K562 (cell line): ENCODE results near the gene ANTKMT. TPM values are rescaled to one million over a fixed set of nuclear protein-coding genes. Genes with fewer than 3 reads are reported as not detected.

Experiments
- LEF1 ChIP-seq: fragments of 450-650 bp; IDR thresholded peaks from 2 replicates; pipeline ENCODE4 v1.6.1; 2016; ENCODE audit warnings: mild to moderate bottlenecking
- PURB ChIP-seq: sonication (generic); formaldehyde crosslinking; IDR thresholded peaks from 2 replicates; pipeline ENCODE4 v1.9.0; 2021; ENCODE audit warnings: low read depth, mild to moderate bottlenecking, missing genetic modification reagents
- SP1 ChIP-seq: sonication (generic); formaldehyde crosslinking; IDR thresholded peaks from 2 replicates; pipeline ENCODE4 v1.8.1; 2022; ENCODE audit warnings: mild to moderate bottlenecking, missing genetic modification reagents
- TARDBP ChIP-seq: fragments of 450-650 bp; IDR thresholded peaks from 2 replicates; pipeline ENCODE4 v1.6.1; 2016
- ZBTB17 ChIP-seq: fragments of 450-650 bp; formaldehyde crosslinking; IDR thresholded peaks from 2 replicates; pipeline ENCODE4 v1.4.0; 2020; ENCODE audit warnings: mild to moderate bottlenecking
- ZNF79 ChIP-seq: fragments of 250-450 bp; sonication (Bioruptor Pico); IDR thresholded peaks from 2 replicates; pipeline ENCODE4 v1.4.0; 2020; ENCODE audit warnings: low read depth, mild to moderate bottlenecking, moderate library complexity
- polyA plus RNA-seq, 8 experiments: library from polyadenylated mRNA; depleted of rRNA in 4 of 8; stranded (reverse) in 5 of 8; unstranded in 3 of 8; fragments of >200 nt; fragmentation: Nextera tagmentation in 2 of 8; fragmentation: Illumina TruSeq in 1 of 8; extraction: Ambion mirVana in 2 of 8; extraction: Trizol in 1 of 8; gene quantifications; 2 replicates each; pipeline versions ENCODE4 v1.2.1 to v1.2.3, GENCODE V29; 2011 to 2014; ENCODE audit warnings: inconsistent platforms in 1 of 8, missing spikeins in 1 of 8
- total RNA-seq, 7 experiments: library from RNA; depleted of rRNA in 6 of 7; stranded (reverse); fragments of >200 nt in 6 of 7; fragmentation: Illumina TruSeq in 2 of 7; extraction: Trizol in 2 of 7; gene quantifications; 2 replicates each; pipeline versions ENCODE4 v1.2.1 to v1.2.3, GENCODE V29; 2011 to 2021; ENCODE audit warnings: low replicate concordance in 1 of 7
- TF ChIP-seq, protein P1 (sequence below): sonication (generic); formaldehyde crosslinking; IDR thresholded peaks from 2 replicates; pipeline ENCODE4 v1.5.0; 2020; ENCODE audit warnings: missing genetic modification reagents
- TF ChIP-seq, protein P2 (sequence below), 2 experiments: fragments of 450-650 bp in 1 of 2; sonication (generic) in 1 of 2; formaldehyde crosslinking in 1 of 2; IDR thresholded peaks; 2 replicates each; pipeline versions ENCODE4 v1.7.1 to v1.9.0; 2016 to 2022; ENCODE audit warnings: inconsistent platforms in 1 of 2, mild to moderate bottlenecking in 1 of 2, missing genetic modification reagents in 1 of 2
- TF ChIP-seq, protein P3 (sequence below), 2 experiments: IDR thresholded peaks; 2 replicates each; pipeline ENCODE4 v1.6.1; 2012; ENCODE audit warnings: improper control_type of control experiment in 2 of 2, low read depth in 2 of 2, low read length in 2 of 2, borderline replicate concordance in 1 of 2
- TF ChIP-seq, protein P4 (sequence below), 2 experiments: fragments of 450-650 bp; conservative IDR thresholded peaks; 2 replicates each; pipeline ENCODE4 v1.6.1; 2017; ENCODE audit warnings: mild to moderate bottlenecking in 2 of 2, moderate library complexity in 2 of 2
- TF ChIP-seq, protein P5 (sequence below): sonication (generic); formaldehyde crosslinking; IDR thresholded peaks from 2 replicates; pipeline ENCODE4 v1.8.0; 2022; ENCODE audit warnings: mild to moderate bottlenecking, missing genetic modification reagents

The ANTKMT gene
- total and polyA plus RNA-seq, 9 of the 15 experiments (the other 6 are each of a cell fraction or from before 2014, with no cell fraction given): 0.58 to 217 (median 19.1) TPM

DNA sequence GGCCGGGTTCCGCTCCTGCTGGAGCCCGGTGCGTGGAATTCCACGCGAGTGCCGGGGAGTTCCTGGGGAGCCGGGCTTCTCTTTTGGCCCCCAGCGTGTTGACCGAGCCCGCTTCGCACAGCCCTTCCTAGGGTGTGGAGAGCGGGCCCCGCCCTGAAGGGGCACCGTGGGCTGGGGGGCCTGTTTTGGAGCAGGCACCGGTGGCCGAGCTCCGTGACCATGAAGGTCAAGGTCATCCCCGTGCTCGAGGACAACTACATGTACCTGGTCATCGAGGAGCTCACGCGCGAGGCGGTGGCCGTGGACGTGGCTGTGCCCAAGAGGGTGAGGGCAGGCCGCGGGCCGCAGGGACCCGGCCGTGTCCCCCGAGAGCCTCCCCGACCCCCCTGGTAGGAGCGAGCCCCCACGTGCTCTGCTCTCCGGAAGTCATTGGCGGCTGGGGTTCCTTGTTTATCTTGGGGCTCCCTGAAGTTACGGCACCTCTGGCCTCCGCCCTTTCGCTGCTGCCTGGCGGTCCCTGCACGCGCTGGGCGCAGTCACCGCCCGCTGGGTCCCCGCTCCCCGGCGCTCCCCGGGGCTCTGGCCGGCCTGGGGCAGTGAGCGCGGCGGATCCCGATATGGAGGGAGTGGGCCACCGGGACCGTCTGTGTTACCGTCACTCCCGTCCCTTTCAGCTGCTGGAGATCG is 6.5 kb downstream of the ANTKMT start (continued):
- TF ChIP-seq, protein P1, sequence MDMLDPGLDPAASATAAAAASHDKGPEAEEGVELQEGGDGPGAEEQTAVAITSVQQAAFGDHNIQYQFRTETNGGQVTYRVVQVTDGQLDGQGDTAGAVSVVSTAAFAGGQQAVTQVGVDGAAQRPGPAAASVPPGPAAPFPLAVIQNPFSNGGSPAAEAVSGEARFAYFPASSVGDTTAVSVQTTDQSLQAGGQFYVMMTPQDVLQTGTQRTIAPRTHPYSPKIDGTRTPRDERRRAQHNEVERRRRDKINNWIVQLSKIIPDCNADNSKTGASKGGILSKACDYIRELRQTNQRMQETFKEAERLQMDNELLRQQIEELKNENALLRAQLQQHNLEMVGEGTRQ (CRISPR knock-in tag): peak; percentile 49
- TF ChIP-seq LEF1: no peak
- TF ChIP-seq PURB (CRISPR knock-in tag): no peak
- TF ChIP-seq, protein P2, sequence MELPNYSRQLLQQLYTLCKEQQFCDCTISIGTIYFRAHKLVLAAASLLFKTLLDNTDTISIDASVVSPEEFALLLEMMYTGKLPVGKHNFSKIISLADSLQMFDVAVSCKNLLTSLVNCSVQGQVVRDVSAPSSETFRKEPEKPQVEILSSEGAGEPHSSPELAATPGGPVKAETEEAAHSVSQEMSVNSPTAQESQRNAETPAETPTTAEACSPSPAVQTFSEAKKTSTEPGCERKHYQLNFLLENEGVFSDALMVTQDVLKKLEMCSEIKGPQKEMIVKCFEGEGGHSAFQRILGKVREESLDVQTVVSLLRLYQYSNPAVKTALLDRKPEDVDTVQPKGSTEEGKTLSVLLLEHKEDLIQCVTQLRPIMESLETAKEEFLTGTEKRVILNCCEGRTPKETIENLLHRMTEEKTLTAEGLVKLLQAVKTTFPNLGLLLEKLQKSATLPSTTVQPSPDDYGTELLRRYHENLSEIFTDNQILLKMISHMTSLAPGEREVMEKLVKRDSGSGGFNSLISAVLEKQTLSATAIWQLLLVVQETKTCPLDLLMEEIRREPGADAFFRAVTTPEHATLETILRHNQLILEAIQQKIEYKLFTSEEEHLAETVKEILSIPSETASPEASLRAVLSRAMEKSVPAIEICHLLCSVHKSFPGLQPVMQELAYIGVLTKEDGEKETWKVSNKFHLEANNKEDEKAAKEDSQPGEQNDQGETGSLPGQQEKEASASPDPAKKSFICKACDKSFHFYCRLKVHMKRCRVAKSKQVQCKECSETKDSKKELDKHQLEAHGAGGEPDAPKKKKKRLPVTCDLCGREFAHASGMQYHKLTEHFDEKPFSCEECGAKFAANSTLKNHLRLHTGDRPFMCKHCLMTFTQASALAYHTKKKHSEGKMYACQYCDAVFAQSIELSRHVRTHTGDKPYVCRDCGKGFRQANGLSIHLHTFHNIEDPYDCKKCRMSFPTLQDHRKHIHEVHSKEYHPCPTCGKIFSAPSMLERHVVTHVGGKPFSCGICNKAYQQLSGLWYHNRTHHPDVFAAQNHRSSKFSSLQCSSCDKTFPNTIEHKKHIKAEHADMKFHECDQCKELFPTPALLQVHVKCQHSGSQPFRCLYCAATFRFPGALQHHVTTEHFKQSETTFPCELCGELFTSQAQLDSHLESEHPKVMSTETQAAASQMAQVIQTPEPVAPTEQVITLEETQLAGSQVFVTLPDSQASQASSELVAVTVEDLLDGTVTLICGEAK (IDR thresholded peaks at IDR 0.05): peak; percentile 48
- TF ChIP-seq, protein P2 (CRISPR knock-in tag; IDR thresholded peaks at IDR 0.05): no peak
- TF ChIP-seq SP1 (CRISPR knock-in tag): 0 out of 2 replicates have a peak, but pooled peaks have one; percentile 10
- TF ChIP-seq, protein P3, sequence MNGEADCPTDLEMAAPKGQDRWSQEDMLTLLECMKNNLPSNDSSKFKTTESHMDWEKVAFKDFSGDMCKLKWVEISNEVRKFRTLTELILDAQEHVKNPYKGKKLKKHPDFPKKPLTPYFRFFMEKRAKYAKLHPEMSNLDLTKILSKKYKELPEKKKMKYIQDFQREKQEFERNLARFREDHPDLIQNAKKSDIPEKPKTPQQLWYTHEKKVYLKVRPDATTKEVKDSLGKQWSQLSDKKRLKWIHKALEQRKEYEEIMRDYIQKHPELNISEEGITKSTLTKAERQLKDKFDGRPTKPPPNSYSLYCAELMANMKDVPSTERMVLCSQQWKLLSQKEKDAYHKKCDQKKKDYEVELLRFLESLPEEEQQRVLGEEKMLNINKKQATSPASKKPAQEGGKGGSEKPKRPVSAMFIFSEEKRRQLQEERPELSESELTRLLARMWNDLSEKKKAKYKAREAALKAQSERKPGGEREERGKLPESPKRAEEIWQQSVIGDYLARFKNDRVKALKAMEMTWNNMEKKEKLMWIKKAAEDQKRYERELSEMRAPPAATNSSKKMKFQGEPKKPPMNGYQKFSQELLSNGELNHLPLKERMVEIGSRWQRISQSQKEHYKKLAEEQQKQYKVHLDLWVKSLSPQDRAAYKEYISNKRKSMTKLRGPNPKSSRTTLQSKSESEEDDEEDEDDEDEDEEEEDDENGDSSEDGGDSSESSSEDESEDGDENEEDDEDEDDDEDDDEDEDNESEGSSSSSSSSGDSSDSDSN (IDR thresholded peaks at IDR 0.05; ENCODE audit: borderline replicate concordance in 1 of 2, low read depth in 2 of 2, low read length in 2 of 2): 0 out of 4 replicates have a peak, but pooled peaks have one; percentile 11 to 16
- TF ChIP-seq ZNF79: no peak
- TF ChIP-seq, protein P4, sequence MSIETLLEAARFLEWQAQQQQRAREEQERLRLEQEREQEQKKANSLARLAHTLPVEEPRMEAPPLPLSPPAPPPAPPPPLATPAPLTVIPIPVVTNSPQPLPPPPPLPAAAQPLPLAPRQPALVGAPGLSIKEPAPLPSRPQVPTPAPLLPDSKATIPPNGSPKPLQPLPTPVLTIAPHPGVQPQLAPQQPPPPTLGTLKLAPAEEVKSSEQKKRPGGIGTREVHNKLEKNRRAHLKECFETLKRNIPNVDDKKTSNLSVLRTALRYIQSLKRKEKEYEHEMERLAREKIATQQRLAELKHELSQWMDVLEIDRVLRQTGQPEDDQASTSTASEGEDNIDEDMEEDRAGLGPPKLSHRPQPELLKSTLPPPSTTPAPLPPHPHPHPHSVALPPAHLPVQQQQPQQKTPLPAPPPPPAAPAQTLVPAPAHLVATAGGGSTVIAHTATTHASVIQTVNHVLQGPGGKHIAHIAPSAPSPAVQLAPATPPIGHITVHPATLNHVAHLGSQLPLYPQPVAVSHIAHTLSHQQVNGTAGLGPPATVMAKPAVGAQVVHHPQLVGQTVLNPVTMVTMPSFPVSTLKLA (conservative IDR thresholded peaks at IDR 0.05): peak; percentile 68
- TF ChIP-seq, protein P5, sequence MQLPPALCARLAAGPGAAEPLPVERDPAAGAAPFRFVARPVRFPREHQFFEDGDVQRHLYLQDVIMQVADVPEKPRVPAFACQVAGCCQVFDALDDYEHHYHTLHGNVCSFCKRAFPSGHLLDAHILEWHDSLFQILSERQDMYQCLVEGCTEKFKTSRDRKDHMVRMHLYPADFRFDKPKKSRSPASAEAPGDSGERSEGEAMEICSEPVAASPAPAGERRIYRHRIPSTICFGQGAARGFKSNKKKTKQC (CRISPR knock-in tag): 0 out of 2 replicates have a peak, but pooled peaks have one; percentile 9
- 0 out of 2 replicates have a peak, but pooled peaks have one; percentile 43 for TF ChIP-seq TARDBP
- 0 out of 2 replicates have a peak, but pooled peaks have one; percentile 33 for TF ChIP-seq ZBTB17 (CRISPR knock-in tag)
